HEK293 (cell line): Measurements from ENCODE around the gene TMEM126B.

Experiments
- GLI4 ChIP-seq: fragments of 450-650 bp; formaldehyde crosslinking; IDR thresholded peaks from 2 replicates; pipeline ENCODE4 v1.5.1; 2016; ENCODE audit warnings: missing biosample characterization, missing genetic modification characterization
- MYNN ChIP-seq: fragments of 450-650 bp; formaldehyde crosslinking; IDR thresholded peaks from 2 replicates; pipeline ENCODE4 v1.5.1; 2016; ENCODE audit warnings: missing biosample characterization, missing genetic modification characterization, borderline replicate concordance
- TCF7L2 ChIP-seq: IDR thresholded peaks from 2 replicates; pipeline ENCODE4 v1.6.1; 2011; ENCODE audit warnings: low read depth, mild to moderate bottlenecking, inconsistent platforms, low read length, moderate library complexity, borderline replicate concordance
- YY1 ChIP-seq: fragments of 450-650 bp; formaldehyde crosslinking; IDR thresholded peaks from 2 replicates; pipeline ENCODE4 v1.5.1; 2018; ENCODE audit warnings: missing biosample characterization, missing genetic modification characterization
- ZBTB1 ChIP-seq: fragments of 450-650 bp; formaldehyde crosslinking; IDR thresholded peaks from 2 replicates; pipeline ENCODE4 v1.5.1; 2016; ENCODE audit warnings: missing biosample characterization, missing genetic modification characterization
- TF ChIP-seq, protein P1 (sequence below): fragments of 450-650 bp; formaldehyde crosslinking; IDR thresholded peaks from 2 replicates; pipeline ENCODE4 v1.5.1; 2016; ENCODE audit warnings: missing biosample characterization, missing genetic modification characterization
- TF ChIP-seq, protein P2 (sequence below): fragments of 450-650 bp; formaldehyde crosslinking; IDR thresholded peaks from 2 replicates; pipeline ENCODE4 v1.5.1; 2016; ENCODE audit warnings: missing biosample characterization, missing genetic modification characterization

DNA sequence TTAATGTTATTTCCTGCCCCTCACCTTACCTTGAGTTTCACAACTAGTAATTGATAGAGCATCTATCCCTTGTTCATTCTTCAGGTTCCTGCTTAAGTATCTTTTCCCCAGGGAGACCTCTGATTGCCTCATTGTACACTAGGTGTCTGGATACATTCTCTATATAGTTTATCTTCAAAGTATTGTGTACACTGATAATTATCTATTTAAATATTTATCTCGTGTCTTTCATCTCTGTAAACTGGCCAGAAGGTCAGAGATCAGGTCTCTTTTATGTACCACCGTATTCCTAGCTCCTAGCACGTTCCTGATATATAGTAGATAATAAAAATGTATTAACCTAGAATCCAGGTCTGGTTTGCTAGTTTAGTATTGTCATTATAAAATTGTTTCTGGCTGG is 6.4 kb downstream of the TMEM126B start:
- TF ChIP-seq MYNN (no peak), YY1 (tag by site-specific recombination) (no peak), GLI4 (tag by site-specific recombination) (no peak), ZBTB1 (tag by site-specific recombination) (no peak), TCF7L2 (no peak)
- TF ChIP-seq, protein P1, sequence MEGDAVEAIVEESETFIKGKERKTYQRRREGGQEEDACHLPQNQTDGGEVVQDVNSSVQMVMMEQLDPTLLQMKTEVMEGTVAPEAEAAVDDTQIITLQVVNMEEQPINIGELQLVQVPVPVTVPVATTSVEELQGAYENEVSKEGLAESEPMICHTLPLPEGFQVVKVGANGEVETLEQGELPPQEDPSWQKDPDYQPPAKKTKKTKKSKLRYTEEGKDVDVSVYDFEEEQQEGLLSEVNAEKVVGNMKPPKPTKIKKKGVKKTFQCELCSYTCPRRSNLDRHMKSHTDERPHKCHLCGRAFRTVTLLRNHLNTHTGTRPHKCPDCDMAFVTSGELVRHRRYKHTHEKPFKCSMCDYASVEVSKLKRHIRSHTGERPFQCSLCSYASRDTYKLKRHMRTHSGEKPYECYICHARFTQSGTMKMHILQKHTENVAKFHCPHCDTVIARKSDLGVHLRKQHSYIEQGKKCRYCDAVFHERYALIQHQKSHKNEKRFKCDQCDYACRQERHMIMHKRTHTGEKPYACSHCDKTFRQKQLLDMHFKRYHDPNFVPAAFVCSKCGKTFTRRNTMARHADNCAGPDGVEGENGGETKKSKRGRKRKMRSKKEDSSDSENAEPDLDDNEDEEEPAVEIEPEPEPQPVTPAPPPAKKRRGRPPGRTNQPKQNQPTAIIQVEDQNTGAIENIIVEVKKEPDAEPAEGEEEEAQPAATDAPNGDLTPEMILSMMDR (tag by site-specific recombination), result no peak
- TF ChIP-seq, protein P2, sequence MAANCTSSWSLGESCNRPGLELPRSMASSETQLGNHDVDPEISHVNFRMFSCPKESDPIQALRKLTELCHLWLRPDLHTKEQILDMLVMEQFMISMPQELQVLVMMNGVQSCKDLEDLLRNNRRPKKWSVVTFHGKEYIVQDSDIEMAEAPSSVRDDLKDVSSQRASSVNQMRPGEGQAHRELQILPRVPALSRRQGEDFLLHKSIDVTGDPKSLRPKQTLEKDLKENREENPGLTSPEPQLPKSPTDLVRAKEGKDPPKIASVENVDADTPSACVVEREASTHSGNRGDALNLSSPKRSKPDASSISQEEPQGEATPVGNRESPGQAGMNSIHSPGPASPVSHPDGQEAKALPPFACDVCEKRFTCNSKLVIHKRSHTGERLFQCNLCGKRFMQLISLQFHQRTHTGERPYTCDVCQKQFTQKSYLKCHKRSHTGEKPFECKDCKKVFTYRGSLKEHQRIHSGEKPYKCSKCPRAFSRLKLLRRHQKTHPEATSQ (tag by site-specific recombination), result no peak
